NCI-H510A (cell line): ENCODE data around the gene ELOVL1.

ENCODE experiments used
- DNase-seq: peaks from one replicate; lab custom pipeline; 2025; lab: John Stamatoyannopoulos, UW

ELOVL1 gene

GRCh38 chr1:43354936-43355335, 12.9 kb downstream of the ELOVL1 start:
- DNase-seq, result no peak

- no peak for DNase-seq
Observed at GRCh38 chr1:43354471-43354870, 13.3 kb downstream of the ELOVL1 start.

- no peak for DNase-seq
Observed at GRCh38 chr1:43352881-43353280, 14.9 kb downstream of the ELOVL1 start.

- DNase-seq, result no peak
Observed at GRCh38 chr1:43352351-43352705, 15.5 kb downstream of the ELOVL1 start.

GRCh38 chr1:43351421-43352350, 16.1 kb downstream of the ELOVL1 start:
- no peak for DNase-seq

GRCh38 chr1:43350976-43351375, 16.8 kb downstream of the ELOVL1 start:
- DNase-seq, result no peak

- DNase-seq, result peak; percentile 57
Observed at GRCh38 chr1:43349594-43350306, 18.1 kb downstream of the ELOVL1 start.

GRCh38 chr1:43348809-43349593, 18.8 kb downstream of the ELOVL1 start:
- DNase-seq, result peak; percentile 100

GRCh38 chr1:43348343-43348808, 19.4 kb downstream of the ELOVL1 start:
- DNase-seq, result peak; percentile 98

GRCh38 chr1:43346636-43347035, 21.2 kb downstream of the ELOVL1 start:
- DNase-seq, result no peak

- DNase-seq, result no peak
Observed at GRCh38 chr1:43345120-43345519, 22.7 kb downstream of the ELOVL1 start.

GRCh38 chr1:43344267-43344850, 23.5 kb downstream of the ELOVL1 start:
- DNase-seq, result no peak

GRCh38 chr1:43340559-43340958, 27.3 kb downstream of the ELOVL1 start:
- DNase-seq, result no peak

GRCh38 chr1:43339584-43340232, 28.1 kb downstream of the ELOVL1 start:
- DNase-seq, result no peak

- DNase-seq, result no peak
Observed at GRCh38 chr1:43338001-43338400, 29.8 kb downstream of the ELOVL1 start.

GRCh38 chr1:43337588-43337987, 30.2 kb downstream of the ELOVL1 start, which contains the start of gene MPL:
MPL (plus strand) TSS chr1:43337818; CDS start chr1:43337849, 31 bp downstream.
- DNase-seq, result no peak

GRCh38 chr1:43334453-43335205, 33.2 kb downstream of the ELOVL1 start:
- no peak for DNase-seq

GRCh38 chr1:43331688-43332087, 36.1 kb downstream of the ELOVL1 start:
- DNase-seq, result peak; percentile 46

- peak; percentile 34 for DNase-seq
Observed at GRCh38 chr1:43329995-43330751, 37.6 kb downstream of the ELOVL1 start.
